WTC11 (cell line): ENCODE data around the gene MRPL44.

Source experiments
- CTCF ChIP-seq: fragments of 200-600 bp; IDR thresholded peaks from 2 replicates; pipeline ENCODE4 v1.8.0; 2022; ENCODE audit warnings: antibody characterized with exemption
- E2F1 ChIP-seq: sonication (generic); formaldehyde crosslinking; IDR thresholded peaks from 2 replicates; pipeline ENCODE4 v1.8.0; 2022; ENCODE audit warnings: mild to moderate bottlenecking, missing genetic modification reagents
- FOXJ3 ChIP-seq: sonication (generic); formaldehyde crosslinking; IDR thresholded peaks from 2 replicates; pipeline ENCODE4 v1.9.0; 2021; ENCODE audit warnings: missing genetic modification reagents, mild to moderate bottlenecking, borderline replicate concordance
- HMGXB4 ChIP-seq: sonication (generic); formaldehyde crosslinking; IDR thresholded peaks from 2 replicates; pipeline ENCODE4 v1.8.1; 2023; ENCODE audit warnings: mild to moderate bottlenecking, moderate library complexity, missing genetic modification reagents
- JUN ChIP-seq: sonication (generic); formaldehyde crosslinking; IDR thresholded peaks from 2 replicates; pipeline ENCODE4 v1.8.0; 2023; ENCODE audit warnings: mild to moderate bottlenecking, missing genetic modification reagents
- MLX ChIP-seq: sonication (generic); formaldehyde crosslinking; IDR thresholded peaks from 2 replicates; pipeline ENCODE4 v1.8.1; 2023; ENCODE audit warnings: mild to moderate bottlenecking, missing genetic modification reagents, moderate library complexity
- NFYB ChIP-seq: sonication (generic); formaldehyde crosslinking; conservative IDR thresholded peaks from 2 replicates; pipeline ENCODE4 v1.8.0; 2022; ENCODE audit warnings: low read depth, missing genetic modification reagents
- PRDM15 ChIP-seq: sonication (generic); formaldehyde crosslinking; IDR thresholded peaks from 2 replicates; pipeline ENCODE4 v1.8.0; 2022; ENCODE audit warnings: missing genetic modification reagents
- SMAD4 ChIP-seq: sonication (generic); formaldehyde crosslinking; IDR thresholded peaks from 2 replicates; pipeline ENCODE4 v1.8.0; 2022; ENCODE audit warnings: mild to moderate bottlenecking, missing genetic modification reagents
- TEAD4 ChIP-seq: sonication (generic); formaldehyde crosslinking; IDR thresholded peaks from 2 replicates; pipeline ENCODE4 v1.8.0; 2022; ENCODE audit warnings: mild to moderate bottlenecking, missing genetic modification reagents
- ZBTB43 ChIP-seq: sonication (generic); formaldehyde crosslinking; IDR thresholded peaks from 2 replicates; pipeline ENCODE4 v1.8.1; 2023; ENCODE audit warnings: mild to moderate bottlenecking, missing genetic modification reagents
- ZNF263 ChIP-seq: sonication (generic); formaldehyde crosslinking; IDR thresholded peaks from 2 replicates; pipeline ENCODE4 v1.8.1; 2022; ENCODE audit warnings: low read depth, mild to moderate bottlenecking, moderate library complexity, missing genetic modification reagents

GRCh38 chr2:224011837-224012236 lies 54.6 kb downstream of the MRPL44 start:
- no peak for TF ChIP-seq CTCF
- TF ChIP-seq NFYB: no peak
- TF ChIP-seq TEAD4: no peak
- TF ChIP-seq ZNF263 (CRISPR knock-in tag): no peak
- no peak for TF ChIP-seq JUN (CRISPR knock-in tag)
- TF ChIP-seq E2F1 (CRISPR knock-in tag): no peak
- TF ChIP-seq HMGXB4: no peak
- TF ChIP-seq MLX: no peak
- TF ChIP-seq ZBTB43: no peak
- no peak for TF ChIP-seq SMAD4 (CRISPR knock-in tag)
- no peak for TF ChIP-seq FOXJ3 (CRISPR knock-in tag)
- TF ChIP-seq PRDM15 (CRISPR knock-in tag): no peak
